Stimulated activated CD4-positive, alpha-beta T cell treated with anti-CD3 and anti-CD28 coated beads, Interleukin-2, amount 100 ng/mL, for 48 hours (primary cell): ENCODE data around the gene IGDCC3.

ENCODE experiments used
- DNase-seq, 2 donors: peaks; one replicate each; pipeline ENCODE4 v3.0.0-alpha.2; 2020

The IGDCC3 gene

GRCh38 chr15:65338823-65339222, 39.0 kb downstream of the IGDCC3 start:
- DNase-seq: no peak

GRCh38 chr15:65338366-65338765, 39.4 kb downstream of the IGDCC3 start:
- no peak for DNase-seq

GRCh38 chr15:65337436-65338070, 40.2 kb downstream of the IGDCC3 start:
- no peak for DNase-seq

DNA sequence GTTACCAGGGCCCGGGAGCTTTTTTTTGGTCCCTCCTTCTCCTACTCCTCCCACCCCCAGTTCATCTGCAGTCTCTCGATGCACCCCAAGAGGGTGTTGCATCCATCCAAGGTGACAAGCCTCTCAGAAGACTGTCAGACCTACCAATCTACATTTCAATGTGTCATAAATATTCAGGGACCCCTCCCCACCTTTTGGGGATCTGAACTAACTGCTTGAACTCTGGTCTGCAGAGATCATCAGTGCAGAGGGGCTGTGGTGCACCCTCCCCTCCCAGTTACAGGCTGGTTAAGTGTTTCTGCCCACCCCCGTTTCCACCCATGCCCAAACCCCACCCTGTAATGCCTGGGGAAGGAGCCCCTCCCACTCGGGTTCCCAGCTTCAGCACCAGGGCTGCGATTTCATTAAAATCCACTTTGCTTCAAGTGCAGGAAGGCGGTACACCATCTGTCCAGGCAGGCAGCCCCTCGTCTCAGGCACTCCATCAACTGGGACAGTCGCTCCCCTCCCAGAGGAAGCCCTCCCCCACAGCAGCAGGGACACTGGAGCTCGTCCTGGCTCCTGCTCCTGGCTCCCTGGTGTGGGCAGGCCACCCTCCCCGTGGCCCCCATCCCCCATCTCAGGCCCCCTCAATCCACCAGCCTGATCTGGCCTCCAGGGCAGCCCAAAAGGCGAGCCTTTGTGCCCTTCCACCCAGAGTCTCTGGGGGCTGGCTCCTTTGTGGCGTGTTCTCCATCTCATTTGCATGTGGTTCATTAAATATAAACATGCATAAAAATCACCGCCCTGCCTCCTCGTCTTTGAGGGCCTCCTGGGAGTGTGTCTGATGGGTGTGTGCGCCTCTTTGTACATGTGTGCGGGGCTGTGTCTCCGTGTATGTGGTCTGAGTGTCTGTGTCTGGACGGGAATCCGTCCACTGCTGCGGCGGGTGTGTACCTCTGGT, 41.0 kb downstream of the IGDCC3 start:
- no peak for DNase-seq

DNA sequence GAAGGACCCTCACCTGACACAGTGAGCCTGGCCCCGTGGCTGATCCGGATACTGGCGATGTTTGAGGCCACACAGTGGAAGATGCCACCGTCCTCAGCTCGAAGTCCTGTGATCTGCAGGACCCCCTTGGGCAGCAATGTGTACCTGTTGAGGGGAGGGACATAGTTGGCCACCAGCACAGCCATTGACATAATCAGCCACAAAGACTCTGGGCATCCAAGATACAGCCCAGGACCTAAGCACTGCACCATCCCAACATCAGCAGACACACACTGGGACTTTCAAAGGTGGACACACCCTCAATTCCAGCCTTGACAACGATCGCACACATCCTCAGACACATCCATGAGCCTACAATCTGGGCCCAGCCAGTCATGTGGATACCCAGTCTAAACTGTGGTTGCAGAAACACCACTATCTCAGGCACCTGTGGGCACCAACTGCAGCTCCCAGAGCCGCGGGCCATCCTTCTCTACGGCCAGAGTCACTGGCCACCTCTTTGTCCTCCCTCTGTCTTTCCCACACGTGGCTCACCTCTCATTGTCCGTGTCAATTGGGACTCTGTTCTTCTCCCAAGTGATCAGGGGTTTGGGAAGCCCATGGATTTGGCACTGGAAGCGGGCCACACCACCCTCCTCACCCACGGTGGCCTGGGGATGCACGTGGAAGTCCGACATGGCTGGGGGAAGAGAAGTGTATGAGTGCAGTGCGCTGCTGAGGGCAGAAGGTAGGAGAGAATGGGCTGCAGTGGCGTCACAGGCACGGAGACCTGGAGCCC, 42.3 kb downstream of the IGDCC3 start:
- DNase-seq: no peak

- DNase-seq: no peak
Observed at GRCh38 chr15:65334586-65335231, 43.1 kb downstream of the IGDCC3 start.

- DNase-seq: no peak
Observed at GRCh38 chr15:65333856-65334255, 43.9 kb downstream of the IGDCC3 start.

GRCh38 chr15:65333148-65333820, 44.5 kb downstream of the IGDCC3 start:
- no peak for DNase-seq

DNA sequence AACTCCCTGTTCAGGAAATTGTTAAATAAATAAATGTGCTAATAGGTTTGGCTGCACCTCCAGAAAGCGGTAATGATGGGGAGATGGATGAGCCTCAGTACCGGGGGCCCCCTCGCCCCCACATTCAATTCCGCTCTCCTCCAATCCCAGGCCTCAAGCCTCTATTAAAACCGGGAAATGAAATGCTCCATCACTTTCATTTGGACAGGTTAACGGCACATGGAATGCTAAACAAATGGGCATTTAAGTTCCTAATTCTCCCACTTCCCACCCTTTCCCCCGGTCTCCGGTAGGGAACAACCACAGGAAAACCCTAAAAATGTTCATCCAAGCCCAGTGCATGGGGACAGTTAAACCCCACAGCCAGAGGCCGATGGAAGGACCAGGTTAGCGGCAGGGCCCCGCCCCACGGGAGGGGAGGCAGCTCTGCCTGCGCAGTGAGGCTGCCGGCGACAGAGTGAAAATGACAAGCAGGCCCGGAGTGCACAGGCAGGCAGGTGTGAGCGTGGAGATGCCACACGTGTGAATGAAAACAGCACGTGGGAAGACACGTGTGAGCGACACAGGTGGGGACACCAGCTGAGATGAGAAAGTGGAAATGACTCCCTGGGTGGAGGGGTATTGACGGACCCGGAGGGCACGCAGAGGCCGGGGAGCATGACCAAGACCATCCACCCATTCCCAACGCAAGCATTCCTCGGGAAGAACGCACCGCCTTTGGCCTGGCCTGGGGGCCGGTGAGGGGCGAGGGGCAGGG, 45.2 kb downstream of the IGDCC3 start:
- DNase-seq: no peak

GRCh38 chr15:65331811-65332210, 46.0 kb downstream of the IGDCC3 start:
- no peak for DNase-seq

- DNase-seq: no peak
Observed at GRCh38 chr15:65330934-65331645, 46.7 kb downstream of the IGDCC3 start.

DNA sequence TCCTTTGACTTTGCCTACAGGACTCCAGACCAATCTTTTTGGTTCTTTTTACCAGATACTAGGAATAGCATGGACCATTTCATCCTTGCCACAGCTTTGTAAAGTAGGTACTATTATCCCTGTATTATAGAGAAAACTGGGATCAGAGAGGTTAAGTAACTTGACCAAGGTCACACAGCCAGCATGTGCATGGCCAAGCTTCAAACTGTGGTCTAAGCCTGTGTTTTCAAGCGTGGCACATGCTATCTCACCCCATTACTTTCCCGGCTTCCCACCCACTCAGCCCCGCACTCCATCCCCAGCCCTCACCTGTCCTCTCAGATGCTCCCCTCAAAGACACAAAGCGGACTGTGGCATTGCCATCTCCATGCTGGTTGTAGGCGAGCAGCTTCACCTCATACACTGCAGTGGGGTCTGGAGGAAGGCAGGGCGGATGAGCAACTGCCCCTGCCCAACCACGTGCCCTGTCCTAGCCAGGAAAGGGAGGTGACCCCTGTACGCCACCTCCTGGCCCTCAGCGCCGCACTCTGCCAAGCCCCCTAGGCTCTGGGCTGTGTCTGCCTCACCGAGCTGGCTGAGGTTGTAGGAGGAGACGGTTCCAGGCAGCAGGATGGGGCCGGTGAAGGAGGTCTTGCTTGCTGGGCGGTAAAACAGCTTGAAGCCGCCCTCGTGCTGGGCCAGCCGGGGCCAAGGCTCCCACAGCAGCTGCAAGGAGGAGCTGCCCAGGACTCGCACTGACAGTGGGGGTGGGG, 47.6 kb downstream of the IGDCC3 start:
- DNase-seq: no peak

DNA sequence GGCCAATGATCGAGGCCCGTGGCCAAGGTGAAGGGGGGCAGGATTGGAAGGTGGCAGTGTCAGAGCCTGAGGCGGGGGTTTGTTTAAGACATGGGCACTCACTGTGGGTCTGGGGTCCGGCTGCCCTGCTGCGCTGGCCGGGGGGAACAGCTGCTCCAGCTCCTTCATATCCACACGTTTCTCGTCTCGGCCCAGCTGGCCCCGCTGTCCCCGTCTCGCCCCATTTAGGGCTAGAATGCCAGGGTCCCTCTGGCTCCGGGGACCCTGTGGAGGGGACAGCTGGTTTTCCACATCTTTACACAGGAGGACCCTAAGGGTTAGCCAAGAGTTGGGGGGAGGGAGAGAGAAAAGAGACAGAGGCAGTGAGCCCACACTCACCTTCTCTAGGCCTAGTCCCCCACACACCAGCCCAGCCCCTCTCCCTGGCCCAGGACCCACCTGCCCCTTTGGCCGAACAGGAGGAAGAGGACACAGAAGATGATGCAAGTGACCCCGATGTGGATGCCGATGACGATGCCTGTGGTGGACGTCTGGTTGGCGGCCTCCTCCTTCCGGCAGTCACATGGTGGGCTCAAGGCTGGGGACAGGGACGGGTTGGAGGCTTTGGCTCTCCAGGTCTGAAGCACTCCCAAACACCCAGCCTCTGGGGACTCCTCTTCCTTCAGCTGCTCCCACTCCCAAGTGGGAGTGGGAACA, 48.4 kb downstream of the IGDCC3 start:
- no peak for DNase-seq

DNA sequence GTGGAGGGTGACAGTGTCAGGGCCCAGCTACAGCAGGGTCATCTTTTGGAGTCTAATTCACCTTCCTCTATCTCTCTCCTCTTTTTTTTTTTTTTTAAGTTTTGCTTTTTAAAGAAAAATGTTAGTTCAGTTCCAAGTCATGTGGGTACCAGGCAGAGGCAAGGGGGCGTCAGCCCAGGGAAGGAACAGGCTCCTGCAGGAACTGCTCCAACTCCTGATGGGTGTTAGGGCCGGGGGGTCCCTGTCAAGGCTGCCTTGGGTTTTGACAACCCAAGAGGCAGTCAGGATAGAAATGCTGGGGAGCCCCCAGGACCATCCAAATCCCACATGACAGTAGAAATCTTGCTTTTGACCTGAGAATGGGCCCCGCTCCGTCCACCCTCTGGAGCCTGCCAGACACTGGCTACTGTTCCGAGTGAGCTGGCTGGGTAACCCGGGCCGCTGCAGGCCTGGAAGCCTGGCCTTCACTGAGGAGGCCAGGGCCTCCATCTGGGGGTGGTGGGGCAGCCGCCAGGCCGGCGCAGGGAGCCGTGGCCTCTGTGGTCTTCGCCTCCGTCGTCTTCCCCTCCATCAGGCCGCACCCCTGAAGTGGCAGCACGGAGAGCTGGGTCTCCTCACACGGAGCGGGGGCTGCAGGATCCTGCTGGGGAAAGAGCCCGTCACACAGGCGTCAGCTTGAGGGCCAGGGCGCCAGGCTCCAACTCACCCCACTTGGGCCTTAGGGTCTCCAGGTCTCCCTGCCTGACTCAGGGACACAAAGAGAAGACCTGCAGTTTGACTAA, 49.1 kb downstream of the IGDCC3 start:
- no peak for DNase-seq

- DNase-seq: no peak
Observed at GRCh38 chr15:65327651-65328393, 50.0 kb downstream of the IGDCC3 start.

GRCh38 chr15:65326818-65327217, 51.0 kb downstream of the IGDCC3 start:
- DNase-seq: no peak

- DNase-seq: no peak
Observed at GRCh38 chr15:65326117-65326526, 51.7 kb downstream of the IGDCC3 start.

DNA sequence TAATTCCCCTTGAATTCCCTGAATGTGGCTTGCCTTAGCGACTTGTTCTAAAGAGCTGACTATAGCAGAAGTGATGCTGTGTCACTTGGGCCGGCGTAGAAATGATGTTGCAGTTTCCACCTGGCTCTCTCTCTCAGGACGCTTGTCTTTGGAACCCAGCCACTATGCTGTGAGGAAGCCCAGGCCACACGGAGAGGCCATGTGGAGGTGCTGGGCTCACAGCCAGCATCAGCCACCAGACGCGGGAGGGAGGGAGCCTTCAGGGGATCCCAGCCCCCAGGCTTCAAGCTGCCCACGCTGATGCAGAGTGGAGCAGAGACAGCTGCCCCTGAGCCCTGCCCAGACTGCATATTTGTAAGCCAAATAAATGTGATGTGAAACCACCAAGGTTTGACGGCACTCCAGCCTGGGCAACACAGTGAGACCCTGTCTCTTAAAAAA, 54.7 kb downstream of the IGDCC3 start:
- no peak for DNase-seq
